ENCODE measurements around the gene HCFC1.

The HCFC1 gene

DNA sequence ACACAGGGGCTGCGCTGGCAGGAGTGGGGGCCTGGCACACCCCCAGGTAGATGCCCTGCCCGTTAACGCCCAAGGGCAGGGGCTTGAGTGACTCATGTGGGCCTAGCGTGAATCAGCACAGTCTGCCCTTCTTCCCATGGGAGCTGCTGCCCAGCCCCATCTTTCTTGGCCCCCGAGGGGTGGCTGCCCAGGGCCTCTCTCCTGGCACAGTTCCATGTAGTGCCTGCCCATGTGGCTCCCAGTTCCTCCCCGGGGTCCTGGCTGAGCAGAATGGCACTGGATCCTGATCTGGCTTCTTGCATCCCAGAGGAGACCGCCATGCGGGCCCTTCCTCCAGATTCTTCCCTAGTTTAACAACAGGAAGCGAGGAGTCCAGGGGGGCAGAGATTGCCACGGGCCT lies 69.2 kb downstream of the HCFC1 start:
- DNase-seq: no peak

DNA sequence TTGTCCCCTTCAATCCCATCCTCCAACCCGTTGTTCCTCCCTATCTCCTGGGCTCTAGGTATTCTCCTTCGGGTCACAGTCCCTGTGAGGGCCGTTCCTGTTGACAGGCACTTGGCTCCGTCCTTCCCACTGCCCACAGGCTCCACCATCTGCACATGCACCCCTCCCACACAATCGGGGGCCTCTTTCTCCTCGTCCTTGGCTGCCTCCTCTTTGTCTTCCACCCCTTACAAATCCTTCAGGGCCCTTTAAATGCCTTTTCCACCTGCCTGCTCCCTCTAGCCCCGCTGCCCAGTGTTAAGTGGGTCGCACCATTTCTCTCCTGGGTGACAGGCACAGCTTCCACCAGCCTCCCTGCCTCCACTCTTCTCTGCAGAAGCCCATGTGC lies 69.9 kb downstream of the HCFC1 start:
- DNase-seq: no peak

DNA sequence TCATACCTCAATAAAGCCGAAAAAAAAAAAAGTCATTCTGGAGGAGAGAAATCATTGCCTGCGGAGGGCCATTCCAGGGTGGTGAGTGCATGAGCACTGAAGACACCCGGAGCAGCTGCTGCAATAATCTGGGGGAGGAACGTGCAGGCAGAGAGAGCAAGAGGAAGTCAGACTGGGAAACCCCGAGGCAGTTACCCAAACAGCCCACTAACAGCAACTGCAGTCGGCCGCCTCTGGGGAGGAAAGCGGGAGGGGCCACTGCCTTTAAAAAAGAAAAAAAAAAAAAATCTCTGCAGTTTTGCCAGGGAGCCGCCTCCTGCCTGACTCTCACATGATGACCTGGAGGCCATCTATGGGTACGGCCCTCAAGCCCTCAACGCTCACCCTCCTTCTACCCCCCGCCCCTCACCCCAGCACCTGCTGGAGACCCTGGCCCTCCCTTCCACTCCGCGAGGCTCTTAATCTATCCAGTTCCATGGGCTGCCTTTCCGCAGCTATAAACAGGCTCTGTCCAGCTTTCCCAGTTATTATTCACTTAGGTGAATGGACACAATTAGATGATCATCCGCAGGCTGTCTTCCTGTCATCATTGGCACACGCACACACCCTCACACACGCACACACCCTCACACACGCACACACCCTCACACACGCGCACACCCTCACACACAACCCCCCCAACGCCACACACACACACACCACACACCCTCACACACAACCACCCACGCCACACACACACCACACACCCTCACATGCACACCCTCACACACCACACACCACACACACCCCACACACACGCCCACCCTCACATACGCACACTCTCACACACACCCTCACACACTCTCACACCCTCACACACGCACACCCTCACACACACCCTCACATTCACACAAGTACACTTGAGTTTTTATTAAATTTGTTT lies 70.5 kb downstream of the HCFC1 start:
- peak; percentile 89 to 91 for DNase-seq

DNA sequence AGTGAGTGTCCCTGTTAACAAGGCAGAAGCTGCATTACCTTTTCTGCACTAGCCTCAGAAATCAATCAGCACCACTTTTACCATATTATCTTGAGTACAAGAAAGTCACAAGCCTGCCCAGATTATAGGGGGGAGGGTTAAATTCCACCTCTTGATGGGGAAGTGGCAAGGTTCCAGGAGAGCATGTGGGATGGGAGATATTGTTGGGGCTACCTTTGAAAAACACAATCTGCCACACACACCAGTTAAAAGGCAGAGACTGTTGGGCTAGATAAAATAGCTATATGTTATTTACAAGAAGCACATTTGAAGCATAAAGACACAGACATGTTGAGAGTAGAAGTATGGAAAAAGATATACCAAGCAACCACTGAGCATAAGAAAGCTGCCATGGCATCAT lies 73.7 kb downstream of the HCFC1 start:
- DNase-seq: no peak

Measured in inflammatory macrophage (primary cell).